NCI-H2081 treated with DMSO at 0.1 percent for 48 hours (cell line): Measurements from ENCODE around the gene SLITRK3.

ENCODE experiments used
- DNase-seq: peaks from one replicate; lab custom pipeline; 2025; lab: John Stamatoyannopoulos, UW

The SLITRK3 gene, protein sequence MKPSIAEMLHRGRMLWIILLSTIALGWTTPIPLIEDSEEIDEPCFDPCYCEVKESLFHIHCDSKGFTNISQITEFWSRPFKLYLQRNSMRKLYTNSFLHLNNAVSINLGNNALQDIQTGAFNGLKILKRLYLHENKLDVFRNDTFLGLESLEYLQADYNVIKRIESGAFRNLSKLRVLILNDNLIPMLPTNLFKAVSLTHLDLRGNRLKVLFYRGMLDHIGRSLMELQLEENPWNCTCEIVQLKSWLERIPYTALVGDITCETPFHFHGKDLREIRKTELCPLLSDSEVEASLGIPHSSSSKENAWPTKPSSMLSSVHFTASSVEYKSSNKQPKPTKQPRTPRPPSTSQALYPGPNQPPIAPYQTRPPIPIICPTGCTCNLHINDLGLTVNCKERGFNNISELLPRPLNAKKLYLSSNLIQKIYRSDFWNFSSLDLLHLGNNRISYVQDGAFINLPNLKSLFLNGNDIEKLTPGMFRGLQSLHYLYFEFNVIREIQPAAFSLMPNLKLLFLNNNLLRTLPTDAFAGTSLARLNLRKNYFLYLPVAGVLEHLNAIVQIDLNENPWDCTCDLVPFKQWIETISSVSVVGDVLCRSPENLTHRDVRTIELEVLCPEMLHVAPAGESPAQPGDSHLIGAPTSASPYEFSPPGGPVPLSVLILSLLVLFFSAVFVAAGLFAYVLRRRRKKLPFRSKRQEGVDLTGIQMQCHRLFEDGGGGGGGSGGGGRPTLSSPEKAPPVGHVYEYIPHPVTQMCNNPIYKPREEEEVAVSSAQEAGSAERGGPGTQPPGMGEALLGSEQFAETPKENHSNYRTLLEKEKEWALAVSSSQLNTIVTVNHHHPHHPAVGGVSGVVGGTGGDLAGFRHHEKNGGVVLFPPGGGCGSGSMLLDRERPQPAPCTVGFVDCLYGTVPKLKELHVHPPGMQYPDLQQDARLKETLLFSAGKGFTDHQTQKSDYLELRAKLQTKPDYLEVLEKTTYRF

DNA sequence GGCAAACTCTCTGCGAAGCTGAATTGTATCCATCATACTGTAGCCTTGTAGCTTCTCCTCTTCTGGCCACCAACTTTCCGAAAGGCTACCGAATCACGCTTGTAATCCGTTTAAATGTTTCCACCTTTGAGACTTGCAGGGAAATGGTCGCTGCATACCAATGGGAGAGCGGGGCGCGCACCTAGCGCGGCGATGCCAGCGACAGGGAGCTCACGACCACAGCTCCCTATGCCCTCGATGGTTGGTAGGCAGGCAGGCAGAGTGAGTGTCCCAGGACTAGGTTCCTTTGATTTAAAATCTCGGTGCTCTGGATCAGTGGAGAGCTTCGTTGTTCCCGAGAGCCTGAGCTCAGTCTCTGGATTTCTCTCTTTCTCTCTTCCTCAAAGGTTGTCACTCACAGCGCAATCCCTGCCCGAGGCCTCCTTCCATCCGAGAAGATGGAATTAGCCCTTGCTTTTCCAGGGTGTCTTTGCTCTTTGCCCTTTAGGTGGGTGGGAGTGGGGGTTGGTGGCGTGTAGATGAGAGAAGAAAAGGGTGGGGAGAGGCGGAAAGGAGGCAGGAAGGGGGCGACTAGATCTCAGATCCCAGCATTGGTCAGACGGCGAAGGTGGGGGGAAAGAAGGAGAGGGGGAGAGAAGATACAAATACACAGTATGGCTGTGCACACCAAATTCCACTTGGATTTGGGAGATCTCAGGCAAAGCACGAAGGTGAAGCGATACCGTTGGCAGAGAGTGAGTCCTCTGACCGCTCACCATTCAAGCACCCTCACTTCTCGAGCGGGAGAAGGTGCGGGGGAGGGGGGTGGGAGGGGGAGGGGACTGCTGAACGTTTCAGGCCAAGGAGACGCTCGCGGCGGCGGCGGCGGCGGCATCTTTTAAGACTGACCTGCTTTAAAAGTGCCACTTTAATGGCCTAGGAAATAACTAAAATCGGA is at the start of gene SLITRK3:
SLITRK3 (minus strand) TSS at position 745 of the 937 bp plus-strand sequence. CDS start 5,554 bp downstream, outside the sequence.
- DNase-seq, result no peak

DNA sequence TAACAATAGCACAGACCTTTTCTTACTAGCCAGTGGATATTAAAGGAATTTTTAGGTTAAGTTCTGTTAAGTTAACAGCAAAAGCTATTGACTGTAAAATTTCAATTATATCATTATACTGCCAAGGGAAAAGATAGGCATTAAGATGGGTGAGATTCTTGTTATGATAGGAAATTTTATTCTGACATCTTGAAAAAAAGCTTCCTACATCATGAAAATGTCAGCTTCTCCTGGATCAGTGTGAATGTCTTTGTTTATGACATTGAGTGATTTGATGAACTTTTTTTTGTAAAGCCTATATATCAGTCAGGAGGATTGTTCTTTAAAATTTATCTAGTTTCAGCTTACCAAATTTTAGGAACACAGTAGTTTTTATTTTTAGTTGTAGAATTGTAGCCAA is 47.4 kb upstream of the SLITRK3 start:
- no peak for DNase-seq

DNA sequence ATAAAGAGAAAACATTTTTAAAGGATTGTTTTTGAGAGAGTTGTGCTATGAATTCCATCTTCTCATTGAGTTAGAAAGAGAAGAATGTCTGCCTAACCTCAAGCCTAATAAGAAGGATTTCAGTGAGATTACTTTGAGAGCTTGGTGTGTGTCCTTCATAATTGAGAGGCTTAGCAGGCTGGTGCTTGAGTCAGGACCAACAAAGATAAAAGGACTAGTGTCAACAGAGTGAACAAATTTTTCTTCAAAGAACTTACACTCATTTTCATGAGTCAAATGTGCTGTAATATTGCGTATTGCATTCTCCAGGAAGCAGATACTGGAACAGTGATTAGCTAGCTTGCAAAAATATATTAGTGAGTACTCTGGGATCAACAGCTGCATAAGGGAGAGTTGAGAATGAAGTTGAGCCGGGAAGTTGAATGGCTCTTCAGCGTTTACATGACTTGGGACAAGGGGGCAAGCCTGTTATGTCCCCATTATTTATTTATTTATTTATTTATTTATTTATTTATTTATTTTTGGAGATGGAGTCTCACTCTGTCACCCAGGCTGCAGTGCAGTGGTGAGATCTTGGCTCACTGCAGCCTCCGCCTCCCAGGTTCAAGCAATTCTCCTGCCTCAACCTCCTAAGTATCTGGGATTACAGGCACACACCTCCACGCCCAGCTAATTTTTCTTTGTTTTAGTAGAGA is 37.5 kb upstream of the SLITRK3 start:
- DNase-seq, result no peak

DNA sequence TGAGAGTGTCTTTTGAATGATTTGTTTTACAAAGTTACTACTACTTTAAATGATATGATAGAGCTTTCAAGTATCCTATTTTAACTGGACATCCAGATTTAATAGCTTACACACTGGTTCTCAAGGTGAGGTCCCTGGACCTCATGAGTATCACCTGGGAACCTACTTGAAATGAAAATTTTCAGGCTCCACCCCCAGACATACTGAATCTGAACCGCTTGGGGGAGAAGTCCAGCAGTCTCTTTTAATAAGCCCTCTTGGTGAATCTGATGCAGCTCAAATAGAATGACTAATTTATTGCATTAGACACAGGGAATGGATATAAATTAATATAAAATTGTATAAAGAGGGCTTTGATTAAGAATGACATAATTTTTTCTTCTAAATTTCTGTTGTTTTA is 29.4 kb upstream of the SLITRK3 start:
- DNase-seq, result no peak

DNA sequence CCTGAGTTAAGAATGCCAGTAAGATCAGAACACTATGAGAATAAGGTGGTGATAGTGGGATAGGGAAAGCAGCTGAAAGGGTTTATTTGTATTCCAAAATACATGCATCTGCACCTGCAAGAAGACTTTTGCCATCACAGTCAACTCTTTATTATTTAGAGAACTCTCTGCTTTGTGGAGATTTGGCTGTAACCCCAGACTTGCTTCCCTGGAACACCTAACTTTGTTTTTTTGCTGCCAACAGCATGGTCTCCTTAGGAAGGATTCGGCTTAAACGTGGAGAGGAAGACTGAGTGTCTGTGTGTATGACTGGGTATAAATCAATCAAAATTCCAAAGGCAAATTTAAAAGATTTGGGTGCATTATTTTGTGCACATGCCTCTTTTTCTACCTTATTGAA is 21.6 kb upstream of the SLITRK3 start:
- no peak for DNase-seq

DNA sequence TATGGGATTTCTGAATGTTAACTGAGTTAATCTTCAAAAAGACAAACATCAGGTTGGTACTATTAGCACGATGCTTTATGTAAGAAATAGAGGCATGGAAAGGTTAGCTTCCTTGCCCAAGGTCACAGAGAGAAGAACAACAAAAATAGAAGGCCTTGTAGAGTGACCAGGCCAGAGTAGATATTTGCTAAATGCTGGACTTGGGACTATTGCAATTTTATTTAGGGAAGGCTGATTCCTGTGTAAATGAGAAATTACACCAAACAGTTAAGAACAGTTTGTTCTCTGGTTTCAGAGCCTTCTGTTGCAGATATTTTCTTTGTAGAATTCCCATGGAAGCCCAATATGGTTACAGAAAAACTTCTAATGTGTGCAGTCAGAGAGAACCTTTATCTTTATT is 16.4 kb upstream of the SLITRK3 start:
- no peak for DNase-seq

DNA sequence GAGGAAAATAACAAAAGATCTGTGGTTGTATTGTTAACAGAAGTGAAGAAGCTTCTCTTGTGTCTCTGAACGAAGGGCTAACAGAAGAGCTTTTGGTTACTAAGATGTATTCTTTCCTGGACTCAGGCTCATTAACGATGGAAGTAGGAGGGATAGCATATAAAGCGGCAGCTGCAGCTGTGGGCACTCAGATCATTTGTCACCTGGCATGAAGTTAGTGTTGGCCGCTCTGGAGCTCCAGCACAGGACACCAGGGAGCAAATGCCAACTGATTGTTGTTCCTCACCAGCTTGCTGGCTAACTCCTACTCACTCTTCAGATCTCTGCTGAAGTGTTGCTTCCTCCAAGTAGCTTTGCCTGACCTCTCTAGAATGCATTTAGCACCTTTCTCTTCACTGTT is 15.5 kb upstream of the SLITRK3 start:
- DNase-seq, result no peak

DNA sequence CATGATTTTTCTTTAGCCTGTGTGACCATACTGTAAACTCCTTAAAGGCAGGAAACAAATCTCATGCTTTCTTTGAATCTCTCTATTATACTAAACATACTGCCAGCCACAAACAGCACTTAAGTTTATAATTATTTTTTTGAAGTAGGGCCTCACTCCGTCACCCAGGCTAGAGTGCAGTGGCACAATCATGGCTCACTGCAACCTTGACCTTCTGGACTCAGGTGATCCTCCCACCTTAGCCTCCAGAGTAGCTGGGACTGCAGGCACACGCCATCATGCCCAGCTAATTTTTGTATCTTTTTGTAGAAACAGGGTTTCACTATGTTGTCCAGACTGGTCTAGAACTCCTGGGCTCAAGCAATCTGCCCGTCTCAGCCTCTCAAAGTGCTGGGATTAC is 14.5 kb upstream of the SLITRK3 start:
- no peak for DNase-seq

DNA sequence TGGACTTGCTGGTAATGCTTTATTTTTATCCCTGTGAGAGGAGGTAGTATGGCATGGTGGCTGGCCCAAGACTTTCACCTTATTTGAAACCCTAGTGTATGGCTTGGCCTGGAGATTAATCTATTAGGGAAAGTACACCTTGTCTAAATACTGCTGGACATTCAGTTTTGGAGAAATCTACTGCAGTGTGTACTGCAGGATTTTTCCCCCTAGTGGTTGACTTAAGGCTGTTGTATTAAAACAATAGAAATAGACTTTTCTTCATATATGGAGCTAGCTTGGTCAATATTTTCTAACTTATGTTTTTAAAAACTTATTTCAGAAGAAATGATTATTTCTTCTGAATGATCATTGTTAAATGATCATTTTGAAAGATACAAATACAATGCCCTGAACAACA is 13.9 kb upstream of the SLITRK3 start:
- no peak for DNase-seq

DNA sequence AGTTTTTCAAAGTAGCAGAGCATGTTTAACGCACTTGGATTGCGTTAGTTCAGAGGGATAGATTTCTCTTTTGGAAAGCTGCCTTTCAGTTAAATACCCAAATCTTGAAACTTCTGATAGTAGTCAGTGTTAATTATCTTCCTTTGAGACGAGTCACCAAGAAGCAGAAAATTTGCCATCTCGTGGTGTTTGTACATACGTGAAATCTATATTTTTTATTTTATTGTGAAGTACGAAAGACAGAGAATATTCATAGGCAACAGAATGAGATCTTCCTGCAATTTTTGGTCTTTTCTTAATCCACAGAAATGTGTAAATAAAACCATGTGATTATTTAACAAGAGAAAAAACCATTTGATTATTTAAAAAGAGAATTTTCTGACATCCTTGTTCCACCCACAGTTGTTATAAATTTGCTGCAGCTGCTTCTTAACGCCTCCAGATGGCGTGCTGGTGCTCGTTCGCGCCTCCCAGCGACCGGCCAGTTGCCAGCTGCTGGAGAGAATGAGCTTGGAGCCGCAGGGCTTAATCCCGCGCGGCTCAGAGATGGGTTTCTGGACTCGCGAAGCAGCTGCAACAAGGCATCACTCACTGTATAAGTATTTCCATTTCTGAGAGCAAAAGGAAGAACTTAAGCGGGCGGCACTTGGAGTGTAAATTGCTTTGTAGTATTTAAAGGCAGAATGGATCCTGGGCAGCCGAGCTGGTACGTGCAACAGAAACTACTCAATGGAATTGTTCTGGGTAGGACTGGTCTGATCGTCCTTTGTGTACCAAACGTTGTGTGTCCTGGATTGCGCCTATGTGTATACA is 10.5 kb upstream of the SLITRK3 start:
- peak; percentile 90 for DNase-seq

DNA sequence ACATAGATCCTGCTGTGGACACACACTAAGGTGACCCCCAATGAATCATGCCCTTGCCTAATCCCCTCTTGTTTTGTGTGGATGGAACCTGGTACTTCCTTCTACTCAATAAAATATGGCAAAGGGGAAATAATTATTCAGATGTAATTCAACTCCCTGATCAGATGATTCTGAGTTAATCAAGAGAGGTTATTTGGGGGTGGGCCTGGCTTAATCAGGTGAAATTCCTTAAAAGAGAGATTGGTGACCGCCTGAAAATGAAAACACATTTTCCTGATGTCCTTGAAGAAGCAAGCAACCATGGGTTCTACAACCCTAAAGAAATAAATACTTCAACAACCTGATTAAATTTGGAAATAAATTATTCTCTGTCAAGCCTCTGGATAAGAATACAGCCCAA is 8.3 kb upstream of the SLITRK3 start:
- DNase-seq, result no peak

DNA sequence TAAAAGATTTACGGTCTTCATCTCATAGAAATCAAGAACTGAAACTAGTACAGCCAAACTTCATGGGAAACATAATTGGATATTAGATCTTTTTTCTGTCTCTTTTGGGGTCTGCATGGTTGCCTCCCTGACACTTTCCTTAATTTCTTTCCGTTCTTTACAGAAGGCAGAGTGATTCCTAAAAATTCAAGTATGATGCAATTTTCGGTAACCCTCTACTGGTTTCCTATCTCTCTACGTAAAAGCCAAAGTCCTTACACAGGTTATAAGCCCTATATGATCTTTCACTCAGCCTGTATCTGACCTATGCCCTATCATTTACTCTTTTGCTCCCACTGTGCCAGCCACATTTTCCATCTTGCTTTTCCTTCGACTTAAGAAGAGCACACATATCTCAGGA is 6.8 kb upstream of the SLITRK3 start:
- DNase-seq, result no peak

DNA sequence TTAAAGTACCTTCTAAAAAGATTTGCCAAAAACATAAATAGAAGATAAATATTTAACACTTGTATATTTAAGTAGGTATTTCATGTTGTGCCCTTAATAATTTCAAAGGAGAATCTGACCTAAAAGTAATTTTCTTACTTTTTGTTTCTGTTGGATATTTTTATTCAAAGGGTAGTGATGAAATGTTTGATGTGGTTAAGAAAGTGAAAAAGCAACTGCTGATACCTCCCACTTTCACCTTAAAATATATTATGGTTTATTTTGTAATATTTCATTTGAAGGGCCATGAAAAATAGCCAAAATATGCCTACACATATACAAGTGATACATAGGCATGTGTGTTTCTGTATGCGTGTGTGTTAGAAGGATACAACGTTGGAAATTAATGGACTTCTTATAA is 5.8 kb upstream of the SLITRK3 start:
- DNase-seq, result no peak

DNA sequence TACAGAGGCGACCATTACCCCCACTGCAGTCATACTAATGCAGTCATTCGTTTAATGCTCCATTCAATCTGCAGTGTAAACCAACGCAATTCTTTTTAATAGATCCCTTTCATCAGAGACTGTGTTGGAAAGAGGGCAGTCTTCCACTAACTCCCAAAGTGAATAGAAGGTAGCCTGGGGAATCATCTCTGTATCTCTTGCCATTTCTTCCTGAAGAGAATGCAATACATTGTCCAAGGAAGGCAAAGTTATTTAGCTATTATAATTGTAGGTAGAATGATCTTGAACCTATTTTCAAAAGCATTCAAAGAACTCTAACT is 1.3 kb upstream of the SLITRK3 start:
- DNase-seq, result no peak

DNA sequence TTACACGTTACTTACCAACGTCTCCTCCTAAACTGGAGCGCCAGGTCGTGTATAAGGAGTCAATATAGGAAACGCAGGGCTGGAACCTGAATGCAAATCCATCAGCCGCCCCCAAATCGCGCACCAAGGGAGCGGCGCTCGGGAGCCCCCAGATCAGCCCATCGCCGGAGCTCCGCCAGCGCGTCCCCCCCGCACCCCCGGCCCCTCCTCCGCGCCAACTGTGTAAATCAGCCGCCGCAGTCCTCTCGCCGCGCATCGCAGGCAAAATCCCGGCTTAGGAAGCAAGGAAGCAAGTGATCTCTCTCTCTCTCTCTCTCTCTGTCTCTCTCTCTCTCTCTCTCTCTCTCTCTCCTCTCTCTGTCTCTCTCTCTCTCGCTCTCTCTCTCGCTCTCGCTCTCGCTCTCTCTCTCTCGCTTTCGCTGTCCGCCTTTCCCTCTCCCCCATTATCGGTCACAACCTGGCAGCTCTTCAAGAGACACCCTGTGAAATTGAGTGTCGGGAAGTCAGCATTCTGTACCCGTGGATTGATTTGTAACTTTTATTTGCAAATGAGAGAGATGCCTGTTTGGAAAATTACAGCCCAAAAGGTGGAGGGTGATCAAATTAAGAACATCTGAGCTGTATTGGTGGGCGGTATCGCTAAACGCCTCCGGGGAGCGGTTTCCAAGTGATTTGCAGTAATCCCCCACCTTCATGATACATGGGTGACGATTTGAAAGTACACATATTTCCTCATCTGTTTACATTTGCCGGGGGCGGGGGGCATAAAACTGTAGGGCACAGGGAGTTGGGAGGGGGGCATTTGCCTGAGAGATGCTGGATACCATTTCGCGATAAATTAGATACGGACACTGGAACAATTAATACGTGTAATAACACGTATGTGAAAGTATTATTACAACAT is 645 bp upstream of the SLITRK3 start:
- peak; percentile 38 for DNase-seq

DNA sequence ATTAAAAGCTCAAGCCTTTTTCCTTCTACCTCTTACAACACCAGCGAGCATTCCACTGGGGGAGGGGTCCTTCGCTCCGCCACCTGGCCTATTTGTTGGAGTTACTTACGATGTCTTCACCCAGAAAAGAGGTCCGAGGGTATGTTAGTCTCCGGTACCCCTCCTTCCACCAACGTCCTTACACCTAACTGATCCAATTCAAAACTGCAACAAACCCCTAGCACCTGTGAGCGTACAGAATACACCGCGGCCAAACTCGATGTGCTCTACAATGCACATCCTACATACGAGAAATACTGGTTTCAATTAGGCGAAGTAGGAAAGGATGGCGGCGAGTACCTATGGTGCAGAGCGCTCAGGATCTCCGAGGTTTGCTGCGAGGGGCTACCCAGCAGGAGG is 944 bp downstream of the SLITRK3 start:
- DNase-seq, result no peak

DNA sequence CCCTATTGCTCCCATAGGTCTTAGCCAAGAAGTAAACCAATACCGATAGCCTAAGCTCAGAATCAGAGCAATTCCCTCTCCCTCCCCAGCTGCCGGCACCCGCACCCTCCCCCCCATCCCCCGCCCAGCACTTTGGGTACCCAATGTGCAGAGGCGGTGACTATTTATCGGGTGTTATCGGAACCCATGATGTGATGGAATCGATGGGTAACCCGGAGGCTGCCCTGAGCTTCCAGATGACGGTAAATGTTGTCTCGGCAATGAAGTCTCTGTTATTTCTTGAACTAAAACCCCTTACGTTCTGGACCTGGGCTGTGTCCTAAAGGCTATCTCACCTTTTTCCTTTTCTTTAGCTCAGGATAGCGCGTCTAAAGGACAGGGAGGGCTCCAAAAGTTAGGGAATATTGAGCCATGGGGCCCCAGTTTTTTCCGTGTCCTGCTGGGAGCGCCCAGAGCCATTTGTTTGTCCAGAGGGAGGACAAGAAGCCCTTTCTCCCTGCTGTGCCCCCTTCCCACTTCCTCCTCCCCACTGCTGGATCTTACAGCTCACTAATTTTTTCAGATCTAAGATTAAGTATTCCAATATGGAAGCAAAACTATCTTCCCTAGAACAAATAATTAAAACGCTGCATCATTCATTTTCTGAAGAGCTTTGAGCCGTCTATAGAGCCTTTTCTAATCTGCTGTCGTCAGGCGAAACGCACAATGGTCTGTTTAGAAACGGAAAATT is 1.5 kb downstream of the SLITRK3 start:
- DNase-seq, result no peak

DNA sequence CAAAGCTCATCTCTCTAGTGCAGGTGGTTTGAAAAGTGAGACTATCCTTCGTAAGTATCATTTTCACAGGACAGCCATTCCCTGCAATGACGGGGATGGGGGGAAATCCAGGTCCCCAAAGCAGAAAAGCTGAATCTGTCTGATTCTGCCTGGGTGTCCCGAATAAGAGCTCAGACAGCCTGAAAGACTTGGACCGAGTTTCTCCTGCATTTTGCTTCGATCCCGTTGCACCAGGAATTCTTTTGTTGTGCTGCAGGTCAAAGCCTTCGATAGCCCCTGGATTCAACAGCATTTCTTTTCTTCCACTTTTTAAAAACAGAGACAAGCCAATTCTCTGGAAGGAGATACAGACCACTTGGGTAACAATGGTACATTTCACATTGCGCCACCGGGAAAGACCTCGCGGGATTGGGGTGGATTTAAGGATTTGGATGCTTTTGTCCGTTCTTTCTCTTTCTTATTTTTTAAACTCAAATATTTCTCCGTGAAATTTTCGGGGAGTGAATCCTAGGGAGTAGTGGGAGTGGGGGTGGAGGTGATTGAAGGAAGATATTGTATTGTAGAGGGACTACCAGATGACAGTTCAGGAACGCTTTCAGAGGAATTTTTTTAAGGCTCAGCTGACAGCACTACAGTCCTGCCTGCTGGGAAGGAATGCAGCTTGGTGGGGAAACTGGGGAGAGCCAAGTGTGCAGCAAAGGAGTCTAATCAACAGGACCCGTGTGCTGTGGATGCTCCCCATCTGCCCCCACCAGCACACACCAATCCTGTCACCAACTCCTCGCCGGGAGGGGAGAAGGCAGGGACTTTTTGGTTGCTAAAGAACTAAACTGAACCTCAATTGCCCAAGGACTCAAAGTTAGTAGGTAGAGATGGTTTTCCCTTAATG is 2.6 kb downstream of the SLITRK3 start:
- no peak for DNase-seq
